ENCODE measurements around the gene SOX4.

Gene SOX4

DNA sequence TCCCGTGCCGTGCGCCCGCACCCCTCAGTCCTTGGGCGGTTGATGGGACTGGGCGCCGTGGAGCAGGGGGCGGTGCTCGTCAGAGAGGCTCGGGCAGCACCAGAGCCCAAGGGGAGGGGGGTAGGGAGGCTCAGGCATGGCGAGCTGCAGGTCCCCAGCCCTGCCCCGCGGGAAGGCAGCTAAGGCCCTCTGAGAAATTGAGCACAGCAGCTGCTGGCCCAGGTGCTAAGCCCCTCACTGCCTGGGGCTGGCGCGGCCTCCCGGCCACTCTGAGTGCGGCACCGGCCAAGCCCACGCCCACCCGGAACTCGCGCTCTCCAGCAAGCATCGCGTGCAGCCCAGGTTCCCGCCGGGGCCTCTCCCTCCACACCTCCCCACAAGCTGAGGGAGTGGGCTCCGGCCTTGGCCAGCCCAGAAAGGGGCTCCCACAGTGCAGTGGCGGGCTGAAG lies 16.4 kb downstream of the SOX4 start:
- TF ChIP-seq, protein P1, sequence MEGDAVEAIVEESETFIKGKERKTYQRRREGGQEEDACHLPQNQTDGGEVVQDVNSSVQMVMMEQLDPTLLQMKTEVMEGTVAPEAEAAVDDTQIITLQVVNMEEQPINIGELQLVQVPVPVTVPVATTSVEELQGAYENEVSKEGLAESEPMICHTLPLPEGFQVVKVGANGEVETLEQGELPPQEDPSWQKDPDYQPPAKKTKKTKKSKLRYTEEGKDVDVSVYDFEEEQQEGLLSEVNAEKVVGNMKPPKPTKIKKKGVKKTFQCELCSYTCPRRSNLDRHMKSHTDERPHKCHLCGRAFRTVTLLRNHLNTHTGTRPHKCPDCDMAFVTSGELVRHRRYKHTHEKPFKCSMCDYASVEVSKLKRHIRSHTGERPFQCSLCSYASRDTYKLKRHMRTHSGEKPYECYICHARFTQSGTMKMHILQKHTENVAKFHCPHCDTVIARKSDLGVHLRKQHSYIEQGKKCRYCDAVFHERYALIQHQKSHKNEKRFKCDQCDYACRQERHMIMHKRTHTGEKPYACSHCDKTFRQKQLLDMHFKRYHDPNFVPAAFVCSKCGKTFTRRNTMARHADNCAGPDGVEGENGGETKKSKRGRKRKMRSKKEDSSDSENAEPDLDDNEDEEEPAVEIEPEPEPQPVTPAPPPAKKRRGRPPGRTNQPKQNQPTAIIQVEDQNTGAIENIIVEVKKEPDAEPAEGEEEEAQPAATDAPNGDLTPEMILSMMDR (IDR thresholded peaks at IDR 0.05; ENCODE audit: low read depth, low read length), result no peak
- no peak for DNase-seq (ENCODE audit: extremely low read depth, low read depth)

DNA sequence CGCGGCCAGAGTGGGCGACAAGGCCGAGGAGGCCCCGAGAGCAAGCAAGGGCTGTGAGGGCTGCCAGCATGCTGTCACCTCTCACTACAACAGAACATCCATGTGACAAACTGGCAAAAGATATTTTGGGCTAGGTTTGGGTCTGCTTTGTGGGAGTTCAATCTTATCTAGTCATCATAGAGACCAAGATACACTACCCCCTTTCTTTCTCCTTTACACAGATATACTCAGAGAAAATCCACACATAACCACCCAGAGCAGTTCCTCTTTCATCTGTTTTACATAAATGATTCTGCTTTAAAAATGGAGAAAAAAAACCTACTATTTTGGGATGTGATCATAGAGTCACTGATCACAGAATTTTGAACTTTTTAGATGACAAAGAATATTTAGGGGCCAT lies 16.8 kb downstream of the SOX4 start:
- DNase-seq (ENCODE audit: extremely low read depth, low read depth), result no peak
- TF ChIP-seq, protein P1 (IDR thresholded peaks at IDR 0.05; ENCODE audit: low read depth, low read length), result no peak

DNA sequence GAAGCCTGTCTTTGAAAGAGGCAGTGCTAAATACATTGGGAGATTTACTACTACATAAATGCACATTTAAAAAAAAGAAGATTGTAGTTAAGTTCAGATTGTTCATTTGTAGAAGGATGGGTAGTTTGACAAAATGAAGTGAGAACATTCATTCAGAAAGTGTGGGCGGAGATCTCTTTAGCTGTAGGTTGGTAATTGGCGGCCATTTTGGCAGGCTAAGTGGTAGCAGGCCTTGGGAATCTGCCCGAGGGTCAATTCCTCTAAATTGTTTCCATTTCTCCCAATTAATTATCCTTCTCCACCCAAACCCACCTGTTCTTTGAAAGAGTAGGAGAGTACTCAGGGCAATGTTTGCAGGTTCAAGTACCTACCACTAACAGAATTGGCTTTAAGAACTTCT lies 17.9 kb downstream of the SOX4 start:
- TF ChIP-seq, protein P1 (IDR thresholded peaks at IDR 0.05; ENCODE audit: low read depth, low read length), result no peak
- DNase-seq (ENCODE audit: extremely low read depth, low read depth), result no peak

DNA sequence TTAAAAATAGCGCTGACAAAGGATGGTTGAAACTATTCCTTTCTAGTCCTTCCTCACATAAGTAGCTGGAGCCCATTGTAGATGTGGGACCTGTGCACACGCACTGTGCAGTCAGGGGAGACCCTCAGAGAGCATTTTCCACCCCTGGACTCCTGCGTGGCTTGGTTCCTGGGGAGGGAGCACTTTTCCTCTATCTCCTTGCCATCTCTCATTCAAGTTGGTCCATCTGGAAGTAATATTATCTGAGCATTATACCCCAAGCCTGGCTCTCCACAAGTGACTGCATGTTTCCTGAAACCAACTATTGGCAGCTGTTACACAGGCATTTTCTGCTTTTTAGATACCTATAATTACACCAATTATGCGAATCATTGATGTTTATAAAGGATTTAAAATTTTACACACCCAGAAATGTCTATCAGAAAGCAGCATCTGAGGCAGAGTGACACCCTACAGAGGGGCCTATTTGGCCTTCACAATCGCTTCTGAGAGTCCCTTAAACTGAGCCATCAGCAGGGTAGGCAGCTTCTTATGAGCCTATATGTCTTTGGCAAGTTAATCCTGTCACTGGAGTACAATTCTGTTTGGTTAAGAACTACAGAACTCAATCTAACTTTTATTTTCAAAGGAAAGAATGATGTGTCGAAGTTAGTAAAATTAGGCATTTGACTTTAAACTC lies 18.7 kb downstream of the SOX4 start:
- TF ChIP-seq, protein P1 (IDR thresholded peaks at IDR 0.05; ENCODE audit: low read depth, low read length), result no peak
- no peak for DNase-seq (ENCODE audit: extremely low read depth, low read depth)

DNA sequence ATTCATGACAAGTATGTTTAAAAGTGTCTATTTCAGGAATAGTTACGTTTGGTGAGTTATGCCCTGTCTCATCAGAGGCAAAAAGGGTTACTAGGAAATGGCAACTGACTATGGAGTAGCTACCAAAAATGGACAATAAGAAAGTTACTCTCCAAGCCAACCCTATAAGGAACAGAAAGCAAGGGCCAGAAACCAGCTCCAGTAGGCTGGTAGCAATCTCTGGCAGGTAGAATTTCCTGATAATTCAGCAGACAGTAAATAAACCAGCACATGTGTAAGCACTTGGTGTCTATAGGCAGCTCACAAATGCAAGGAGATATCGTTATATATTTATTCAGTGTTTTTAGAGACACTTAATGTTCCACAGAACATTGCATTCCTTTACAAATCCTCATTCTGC lies 20.3 kb downstream of the SOX4 start:
- TF ChIP-seq, protein P1 (IDR thresholded peaks at IDR 0.05; ENCODE audit: low read depth, low read length), result no peak
- DNase-seq (ENCODE audit: extremely low read depth, low read depth), result no peak

DNA sequence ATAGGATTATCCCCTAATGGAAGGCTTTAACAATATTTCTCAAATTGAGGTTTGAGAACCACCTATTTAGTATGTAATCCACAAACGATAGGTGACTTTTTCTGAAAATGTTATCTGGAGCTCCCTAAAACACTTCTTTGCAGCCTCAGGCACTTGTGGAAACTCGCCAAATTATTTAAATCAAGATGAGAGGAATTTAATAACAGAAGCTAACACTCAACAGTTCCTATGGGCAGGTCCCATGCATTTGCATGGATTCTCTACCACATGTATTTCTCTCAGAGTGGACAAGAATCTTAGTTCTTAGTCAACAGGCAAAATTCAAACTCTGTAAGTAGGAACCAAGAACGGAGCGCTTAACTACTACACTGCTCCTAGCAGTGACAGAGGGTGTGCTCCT lies 20.7 kb downstream of the SOX4 start:
- TF ChIP-seq, protein P1 (IDR thresholded peaks at IDR 0.05; ENCODE audit: low read depth, low read length), result no peak
- DNase-seq (ENCODE audit: extremely low read depth, low read depth), result no peak

DNA sequence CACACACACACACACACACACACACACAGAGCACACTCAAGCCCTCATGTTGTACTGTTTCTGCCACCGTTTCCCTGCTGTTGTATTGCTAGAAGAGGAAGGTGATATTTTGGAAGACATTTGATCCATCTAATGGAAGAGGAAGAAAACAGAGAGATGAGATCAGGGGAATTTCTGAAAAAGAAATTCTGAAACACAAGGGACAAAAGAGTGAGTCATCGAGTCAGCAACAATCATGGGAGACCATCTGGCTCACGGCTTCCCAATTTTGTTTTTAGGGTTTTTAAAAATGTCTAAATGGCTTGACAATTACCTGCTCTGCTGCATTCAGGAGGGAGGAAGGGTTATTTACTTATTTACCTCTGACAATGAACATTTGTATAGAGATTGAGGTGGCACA lies 22.0 kb downstream of the SOX4 start:
- DNase-seq (ENCODE audit: extremely low read depth, low read depth), result no peak
- TF ChIP-seq, protein P1 (IDR thresholded peaks at IDR 0.05; ENCODE audit: low read depth, low read length), result no peak

Data from AG09319 (cell line).